H1 (cell line): Measurements from ENCODE around the gene GDPD5. TPM values are rescaled to one million over a fixed set of nuclear protein-coding genes. Genes with fewer than 3 reads are reported as not detected.

Source experiments
- BRCA1 ChIP-seq: IDR thresholded peaks from 2 replicates; pipeline ENCODE4 v1.6.1; 2012; ENCODE audit warnings: low read depth, low read length, improper control_type of control experiment
- EP300 ChIP-seq, 2 experiments: IDR thresholded peaks; 1 replicate in 1 of 2; 2 replicates in 1 of 2; pipeline ENCODE4 v1.6.1; 2011 to 2012; ENCODE audit warnings: low read depth in 2 of 2, low read length in 2 of 2, mild to moderate bottlenecking in 2 of 2, borderline replicate concordance in 1 of 2, inconsistent platforms in 1 of 2, moderate library complexity in 1 of 2
- EZH2 ChIP-seq: fragments of 200-600 bp; sonication (generic); IDR thresholded peaks from 2 replicates; pipeline ENCODE4 v1.7.1; 2012; ENCODE audit warnings: low read depth, mild to moderate bottlenecking, moderate library complexity, low read length, inconsistent platforms; ENCODE audit not compliant: severe bottlenecking
- GABPA ChIP-seq: IDR thresholded peaks from 2 replicates; pipeline ENCODE4 v1.6.1; 2011; ENCODE audit warnings: mild to moderate bottlenecking, low read length, moderate library complexity, borderline replicate concordance; ENCODE audit not compliant: insufficient read depth
- JUN ChIP-seq: IDR thresholded peaks from 2 replicates; pipeline ENCODE4 v1.6.1; 2011; ENCODE audit warnings: low read depth, mild to moderate bottlenecking, improper control_type of control experiment, low read length
- NANOG ChIP-seq: IDR thresholded peaks from 2 replicates; pipeline ENCODE4 v1.6.1; 2011; ENCODE audit warnings: low read length, low read depth, mild to moderate bottlenecking, inconsistent platforms; ENCODE audit not compliant: insufficient read depth, poor library complexity, severe bottlenecking
- RBBP5 ChIP-seq: IDR thresholded peaks from 2 replicates; pipeline ENCODE4 v1.7.1; 2012; ENCODE audit warnings: low read depth, mild to moderate bottlenecking, inconsistent platforms, low read length, moderate library complexity, borderline replicate concordance
- SP1 ChIP-seq: IDR thresholded peaks from 2 replicates; pipeline ENCODE4 v1.6.1; 2011; ENCODE audit warnings: low read depth, low read length
- SP4 ChIP-seq: IDR thresholded peaks from 2 replicates; pipeline ENCODE4 v1.6.1; 2012; ENCODE audit warnings: low read length, inconsistent platforms
- polyA plus RNA-seq, 7 experiments: library from polyadenylated mRNA; depleted of rRNA in 3 of 7; stranded (reverse) in 5 of 7; unstranded in 2 of 7; fragments of >200 nt in 5 of 7; fragments of 200-250 nt in 2 of 7; gene quantifications; 1 replicate in 5 of 7; 2 replicates in 1 of 7; 4 replicates in 1 of 7; pipeline versions ENCODE4 v1.2.1 to v1.2.3, GENCODE V29; 2011 to 2013; ENCODE audit warnings: missing spikeins in 2 of 7, mixed read lengths in 2 of 7
- total RNA-seq: library from RNA; stranded (reverse); fragmentation: NEBNext Ultra II Directional; extraction: Animal tissue kit (Norgen Biotek cat#: 25700); gene quantifications from 2 replicates; pipeline ENCODE4 v1.2.1, GENCODE V29; 2021
- TF ChIP-seq, protein P1 (sequence below): fragments of 300-600 bp; sonication (generic); IDR thresholded peaks from 2 replicates; pipeline ENCODE4 v1.7.1; 2012; ENCODE audit warnings: low read length, moderate library complexity, mild to moderate bottlenecking, inconsistent platforms; ENCODE audit not compliant: insufficient replicate concordance

The GDPD5 gene
- total and polyA plus RNA-seq, 2 of the 8 experiments (the other 6 are each of a cell fraction or from before 2014, with no cell fraction given), result 7.8 to 8.6 TPM

DNA sequence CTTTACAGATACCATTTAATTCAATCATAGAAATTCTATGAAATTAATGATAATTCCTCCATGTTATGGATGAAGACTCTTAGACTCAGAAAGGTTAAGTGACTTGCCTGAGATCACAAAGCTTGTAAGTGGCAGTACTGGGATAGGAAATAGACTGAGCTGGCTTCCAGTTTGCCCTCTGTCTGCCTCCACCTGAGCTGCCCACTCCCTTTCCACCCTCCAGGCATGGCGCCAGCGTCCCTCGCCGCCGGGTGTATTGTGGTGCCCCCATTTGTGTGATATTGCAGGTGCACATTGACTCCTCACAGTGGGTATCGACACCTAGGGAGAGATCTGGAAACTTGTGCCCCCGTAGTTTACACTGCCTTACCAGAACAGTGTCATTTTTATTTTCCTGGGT, 135.8 kb downstream of the GDPD5 start (continued):
- TF ChIP-seq, protein P1, sequence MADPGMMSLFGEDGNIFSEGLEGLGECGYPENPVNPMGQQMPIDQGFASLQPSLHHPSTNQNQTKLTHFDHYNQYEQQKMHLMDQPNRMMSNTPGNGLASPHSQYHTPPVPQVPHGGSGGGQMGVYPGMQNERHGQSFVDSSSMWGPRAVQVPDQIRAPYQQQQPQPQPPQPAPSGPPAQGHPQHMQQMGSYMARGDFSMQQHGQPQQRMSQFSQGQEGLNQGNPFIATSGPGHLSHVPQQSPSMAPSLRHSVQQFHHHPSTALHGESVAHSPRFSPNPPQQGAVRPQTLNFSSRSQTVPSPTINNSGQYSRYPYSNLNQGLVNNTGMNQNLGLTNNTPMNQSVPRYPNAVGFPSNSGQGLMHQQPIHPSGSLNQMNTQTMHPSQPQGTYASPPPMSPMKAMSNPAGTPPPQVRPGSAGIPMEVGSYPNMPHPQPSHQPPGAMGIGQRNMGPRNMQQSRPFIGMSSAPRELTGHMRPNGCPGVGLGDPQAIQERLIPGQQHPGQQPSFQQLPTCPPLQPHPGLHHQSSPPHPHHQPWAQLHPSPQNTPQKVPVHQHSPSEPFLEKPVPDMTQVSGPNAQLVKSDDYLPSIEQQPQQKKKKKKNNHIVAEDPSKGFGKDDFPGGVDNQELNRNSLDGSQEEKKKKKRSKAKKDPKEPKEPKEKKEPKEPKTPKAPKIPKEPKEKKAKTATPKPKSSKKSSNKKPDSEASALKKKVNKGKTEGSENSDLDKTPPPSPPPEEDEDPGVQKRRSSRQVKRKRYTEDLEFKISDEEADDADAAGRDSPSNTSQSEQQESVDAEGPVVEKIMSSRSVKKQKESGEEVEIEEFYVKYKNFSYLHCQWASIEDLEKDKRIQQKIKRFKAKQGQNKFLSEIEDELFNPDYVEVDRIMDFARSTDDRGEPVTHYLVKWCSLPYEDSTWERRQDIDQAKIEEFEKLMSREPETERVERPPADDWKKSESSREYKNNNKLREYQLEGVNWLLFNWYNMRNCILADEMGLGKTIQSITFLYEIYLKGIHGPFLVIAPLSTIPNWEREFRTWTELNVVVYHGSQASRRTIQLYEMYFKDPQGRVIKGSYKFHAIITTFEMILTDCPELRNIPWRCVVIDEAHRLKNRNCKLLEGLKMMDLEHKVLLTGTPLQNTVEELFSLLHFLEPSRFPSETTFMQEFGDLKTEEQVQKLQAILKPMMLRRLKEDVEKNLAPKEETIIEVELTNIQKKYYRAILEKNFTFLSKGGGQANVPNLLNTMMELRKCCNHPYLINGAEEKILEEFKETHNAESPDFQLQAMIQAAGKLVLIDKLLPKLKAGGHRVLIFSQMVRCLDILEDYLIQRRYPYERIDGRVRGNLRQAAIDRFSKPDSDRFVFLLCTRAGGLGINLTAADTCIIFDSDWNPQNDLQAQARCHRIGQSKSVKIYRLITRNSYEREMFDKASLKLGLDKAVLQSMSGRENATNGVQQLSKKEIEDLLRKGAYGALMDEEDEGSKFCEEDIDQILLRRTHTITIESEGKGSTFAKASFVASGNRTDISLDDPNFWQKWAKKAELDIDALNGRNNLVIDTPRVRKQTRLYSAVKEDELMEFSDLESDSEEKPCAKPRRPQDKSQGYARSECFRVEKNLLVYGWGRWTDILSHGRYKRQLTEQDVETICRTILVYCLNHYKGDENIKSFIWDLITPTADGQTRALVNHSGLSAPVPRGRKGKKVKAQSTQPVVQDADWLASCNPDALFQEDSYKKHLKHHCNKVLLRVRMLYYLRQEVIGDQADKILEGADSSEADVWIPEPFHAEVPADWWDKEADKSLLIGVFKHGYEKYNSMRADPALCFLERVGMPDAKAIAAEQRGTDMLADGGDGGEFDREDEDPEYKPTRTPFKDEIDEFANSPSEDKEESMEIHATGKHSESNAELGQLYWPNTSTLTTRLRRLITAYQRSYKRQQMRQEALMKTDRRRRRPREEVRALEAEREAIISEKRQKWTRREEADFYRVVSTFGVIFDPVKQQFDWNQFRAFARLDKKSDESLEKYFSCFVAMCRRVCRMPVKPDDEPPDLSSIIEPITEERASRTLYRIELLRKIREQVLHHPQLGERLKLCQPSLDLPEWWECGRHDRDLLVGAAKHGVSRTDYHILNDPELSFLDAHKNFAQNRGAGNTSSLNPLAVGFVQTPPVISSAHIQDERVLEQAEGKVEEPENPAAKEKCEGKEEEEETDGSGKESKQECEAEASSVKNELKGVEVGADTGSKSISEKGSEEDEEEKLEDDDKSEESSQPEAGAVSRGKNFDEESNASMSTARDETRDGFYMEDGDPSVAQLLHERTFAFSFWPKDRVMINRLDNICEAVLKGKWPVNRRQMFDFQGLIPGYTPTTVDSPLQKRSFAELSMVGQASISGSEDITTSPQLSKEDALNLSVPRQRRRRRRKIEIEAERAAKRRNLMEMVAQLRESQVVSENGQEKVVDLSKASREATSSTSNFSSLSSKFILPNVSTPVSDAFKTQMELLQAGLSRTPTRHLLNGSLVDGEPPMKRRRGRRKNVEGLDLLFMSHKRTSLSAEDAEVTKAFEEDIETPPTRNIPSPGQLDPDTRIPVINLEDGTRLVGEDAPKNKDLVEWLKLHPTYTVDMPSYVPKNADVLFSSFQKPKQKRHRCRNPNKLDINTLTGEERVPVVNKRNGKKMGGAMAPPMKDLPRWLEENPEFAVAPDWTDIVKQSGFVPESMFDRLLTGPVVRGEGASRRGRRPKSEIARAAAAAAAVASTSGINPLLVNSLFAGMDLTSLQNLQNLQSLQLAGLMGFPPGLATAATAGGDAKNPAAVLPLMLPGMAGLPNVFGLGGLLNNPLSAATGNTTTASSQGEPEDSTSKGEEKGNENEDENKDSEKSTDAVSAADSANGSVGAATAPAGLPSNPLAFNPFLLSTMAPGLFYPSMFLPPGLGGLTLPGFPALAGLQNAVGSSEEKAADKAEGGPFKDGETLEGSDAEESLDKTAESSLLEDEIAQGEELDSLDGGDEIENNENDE, result no peak
- TF ChIP-seq SP4, result no peak
- no peak for TF ChIP-seq EP300 (IDR thresholded peaks at IDR 0.05; ENCODE audit: borderline replicate concordance in 1 of 2, low read depth in 2 of 2, low read length in 2 of 2)
- no peak for TF ChIP-seq NANOG
- TF ChIP-seq SP1, result no peak
- no peak for TF ChIP-seq JUN
- TF ChIP-seq BRCA1, result no peak
- no peak for TF ChIP-seq RBBP5
- no peak for TF ChIP-seq EZH2
- no peak for TF ChIP-seq GABPA
